Hepatocyte (in vitro differentiated cells): ENCODE measurements around the gene ZNF496. TPM values are rescaled to one million over a fixed set of nuclear protein-coding genes. Genes with fewer than 3 reads are reported as not detected.
A peak's percentile ranks its signal among the peaks of the same experiment; 100 is the strongest.
"Not testable (repeated sequence)": the region's sequence is repeated elsewhere in the genome, so short reads cannot be mapped to it uniquely, and the experiment has no call there.

Experiments used
- DNase-seq: peaks from one replicate; pipeline ENCODE4 v3.0.0-alpha.2; 2016; ENCODE audit warnings: low spot score
- H2AFZ ChIP-seq: fragments of 200-600 bp; sonication (generic); 2 replicates; pipeline ENCODE4 v1.6.0; 2016; ENCODE audit warnings: antibody characterized with exemption, mild to moderate bottlenecking
- H3K27ac ChIP-seq: fragments of 200-600 bp; sonication (generic); 2 replicates; pipeline ENCODE4 v1.5.1; 2016; ENCODE audit warnings: mild to moderate bottlenecking
- H3K27me3 ChIP-seq: fragments of 200-600 bp; sonication (generic); 2 replicates; pipeline ENCODE4 v1.6.1; 2016
- H3K36me3 ChIP-seq: fragments of 200-600 bp; sonication (generic); replicated peaks from 2 replicates; pipeline ENCODE4 v1.5.1; 2016; ENCODE audit warnings: low read depth; ENCODE audit not compliant: insufficient read depth
- H3K4me1 ChIP-seq: fragments of 200-600 bp; sonication (generic); 2 replicates; pipeline ENCODE4 v1.5.1; 2016; ENCODE audit warnings: mild to moderate bottlenecking, moderate library complexity; ENCODE audit not compliant: insufficient read depth
- H3K4me2 ChIP-seq: fragments of 200-600 bp; sonication (generic); 2 replicates; pipeline ENCODE4 v1.6.0; 2016
- H3K4me3 ChIP-seq: fragments of 200-600 bp; sonication (generic); 2 replicates; pipeline ENCODE4 v1.5.1; 2016; ENCODE audit warnings: mild to moderate bottlenecking
- H3K79me2 ChIP-seq: fragments of 200-600 bp; sonication (generic); 2 replicates; pipeline ENCODE4 v1.6.0; 2017; ENCODE audit warnings: mild to moderate bottlenecking
- H3K9me2 ChIP-seq: fragments of 200-600 bp; sonication (generic); replicated peaks from 2 replicates; pipeline ENCODE4 v1.6.0; 2017; ENCODE audit warnings: mild to moderate bottlenecking; ENCODE audit not compliant: insufficient read depth
- H3K9me3 ChIP-seq: fragments of 200-600 bp; sonication (generic); 2 replicates; pipeline ENCODE4 v1.5.1; 2016; ENCODE audit warnings: low read depth, mild to moderate bottlenecking
- H4K20me1 ChIP-seq: fragments of 200-600 bp; sonication (generic); 2 replicates; pipeline ENCODE4 v1.6.0; 2016; ENCODE audit warnings: mild to moderate bottlenecking; ENCODE audit not compliant: insufficient read depth, poor library complexity, severe bottlenecking
- EZH2 ChIP-seq: fragments of 200-600 bp; sonication (generic); IDR thresholded peaks from 2 replicates; pipeline ENCODE4 v1.6.1; 2016; ENCODE audit warnings: antibody characterized with exemption, mild to moderate bottlenecking, borderline replicate concordance
- EZH2phosphoT487 ChIP-seq: fragments of 200-600 bp; sonication (generic); IDR thresholded peaks from one replicate; pipeline ENCODE4 v1.6.1; 2018; ENCODE audit warnings: antibody characterized with exemption, mild to moderate bottlenecking, low read depth, moderate library complexity; ENCODE audit not compliant: unreplicated experiment, severe bottlenecking
- WGBS: methylation state at CpG from one replicate; pipeline ENCODE4 v1.1.6; 2016; ENCODE audit warnings: low lambda C conversion rate; ENCODE audit errors: missing lambda C conversion rate; 5-methylcytosine and 5-hydroxymethylcytosine counted together
- polyA plus RNA-seq: library from polyadenylated mRNA; unstranded; fragments of >200 nt; fragmentation: Nextera tagmentation; extraction: Ambion mirVana; gene quantifications from 2 replicates; pipeline ENCODE4 v1.2.1, GENCODE V29; 2016
- total RNA-seq: library from RNA; depleted of rRNA; stranded (reverse); fragments of >200 nt; gene quantifications from 2 replicates; pipeline ENCODE4 v1.2.3, GENCODE V29; 2014
- TF ChIP-seq, protein P1 (sequence below): fragments of 200-600 bp; sonication (generic); IDR thresholded peaks from 2 replicates; pipeline ENCODE4 v1.5.1; 2016; ENCODE audit warnings: antibody characterized with exemption, mild to moderate bottlenecking; ENCODE audit not compliant: poor library complexity

Gene ZNF496
- total RNA-seq, result 16.5 and 19.4 TPM in 2 replicates
- 10.5 and 13.2 TPM in 2 replicates for polyA plus RNA-seq

DNA sequence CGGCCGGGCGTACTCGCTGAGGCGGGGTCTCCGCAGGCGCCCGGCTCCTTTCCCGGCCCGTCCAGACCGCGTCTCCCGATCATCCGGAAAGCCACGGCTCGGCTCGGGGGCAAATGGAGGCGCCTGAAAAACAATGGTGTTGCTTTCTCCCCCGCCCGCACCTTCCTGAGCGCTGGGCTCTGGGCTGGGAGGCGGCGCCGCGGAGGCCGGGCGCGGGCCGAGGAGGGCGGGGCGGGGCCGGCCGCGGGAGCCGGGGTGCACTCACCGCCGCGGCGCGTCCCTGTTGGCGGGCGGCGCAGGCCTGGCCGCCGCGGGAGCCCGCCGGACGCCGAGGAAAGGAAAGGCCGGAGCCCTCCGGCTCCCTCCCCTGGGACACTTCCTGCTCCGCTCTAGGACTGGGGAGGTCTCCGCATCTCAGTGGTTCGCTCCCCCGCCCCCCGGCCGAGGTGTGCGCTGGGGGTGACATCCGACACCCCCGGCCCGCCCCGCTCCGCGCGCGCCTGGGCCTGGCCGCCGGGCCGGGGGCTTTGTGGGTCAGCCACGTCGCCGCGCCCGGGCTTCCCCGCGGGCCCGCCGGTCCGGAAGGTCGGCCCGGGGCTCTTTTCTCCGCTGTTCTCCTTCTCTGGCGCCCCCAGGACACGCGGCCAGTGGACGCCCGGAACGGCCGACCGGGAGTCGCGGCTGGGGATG lies at the start of gene ZNF496:
ZNF496 (minus strand) TSS at position 343 of the 690 bp plus-strand sequence. CDS start 2,289 bp downstream, outside the sequence.
- Histone ChIP-seq H3K79me2 (peaks cover 49% of the 10 kb centered on the region), H3K36me3 (no peaks in the 10 kb centered on the region), H3K4me1 (peaks cover 17% of the 10 kb centered on the region), H4K20me1 (peaks cover 10% of the 10 kb centered on the region), H3K27me3 (no peaks in the 10 kb centered on the region), H3K4me3 (peak within 1 kb of the TSS; percentile 97), H3K4me2 (peak within 1 kb of the TSS; percentile 99), H2AFZ (peak within 1 kb of the TSS; percentile 100), H3K9me2 (no peaks in the 10 kb centered on the region), H3K9me3 (no peaks in the 10 kb centered on the region), H3K27ac (peak within 1 kb of the TSS; percentile 99)
- peak; percentile 89 for DNase-seq
- no peak for TF ChIP-seq EZH2phosphoT487
- TF ChIP-seq, protein P1, sequence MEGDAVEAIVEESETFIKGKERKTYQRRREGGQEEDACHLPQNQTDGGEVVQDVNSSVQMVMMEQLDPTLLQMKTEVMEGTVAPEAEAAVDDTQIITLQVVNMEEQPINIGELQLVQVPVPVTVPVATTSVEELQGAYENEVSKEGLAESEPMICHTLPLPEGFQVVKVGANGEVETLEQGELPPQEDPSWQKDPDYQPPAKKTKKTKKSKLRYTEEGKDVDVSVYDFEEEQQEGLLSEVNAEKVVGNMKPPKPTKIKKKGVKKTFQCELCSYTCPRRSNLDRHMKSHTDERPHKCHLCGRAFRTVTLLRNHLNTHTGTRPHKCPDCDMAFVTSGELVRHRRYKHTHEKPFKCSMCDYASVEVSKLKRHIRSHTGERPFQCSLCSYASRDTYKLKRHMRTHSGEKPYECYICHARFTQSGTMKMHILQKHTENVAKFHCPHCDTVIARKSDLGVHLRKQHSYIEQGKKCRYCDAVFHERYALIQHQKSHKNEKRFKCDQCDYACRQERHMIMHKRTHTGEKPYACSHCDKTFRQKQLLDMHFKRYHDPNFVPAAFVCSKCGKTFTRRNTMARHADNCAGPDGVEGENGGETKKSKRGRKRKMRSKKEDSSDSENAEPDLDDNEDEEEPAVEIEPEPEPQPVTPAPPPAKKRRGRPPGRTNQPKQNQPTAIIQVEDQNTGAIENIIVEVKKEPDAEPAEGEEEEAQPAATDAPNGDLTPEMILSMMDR, result no peak
- TF ChIP-seq EZH2, result no peak
- WGBS, result 1% methylated on average over 49 of the region's 93 CpGs

DNA sequence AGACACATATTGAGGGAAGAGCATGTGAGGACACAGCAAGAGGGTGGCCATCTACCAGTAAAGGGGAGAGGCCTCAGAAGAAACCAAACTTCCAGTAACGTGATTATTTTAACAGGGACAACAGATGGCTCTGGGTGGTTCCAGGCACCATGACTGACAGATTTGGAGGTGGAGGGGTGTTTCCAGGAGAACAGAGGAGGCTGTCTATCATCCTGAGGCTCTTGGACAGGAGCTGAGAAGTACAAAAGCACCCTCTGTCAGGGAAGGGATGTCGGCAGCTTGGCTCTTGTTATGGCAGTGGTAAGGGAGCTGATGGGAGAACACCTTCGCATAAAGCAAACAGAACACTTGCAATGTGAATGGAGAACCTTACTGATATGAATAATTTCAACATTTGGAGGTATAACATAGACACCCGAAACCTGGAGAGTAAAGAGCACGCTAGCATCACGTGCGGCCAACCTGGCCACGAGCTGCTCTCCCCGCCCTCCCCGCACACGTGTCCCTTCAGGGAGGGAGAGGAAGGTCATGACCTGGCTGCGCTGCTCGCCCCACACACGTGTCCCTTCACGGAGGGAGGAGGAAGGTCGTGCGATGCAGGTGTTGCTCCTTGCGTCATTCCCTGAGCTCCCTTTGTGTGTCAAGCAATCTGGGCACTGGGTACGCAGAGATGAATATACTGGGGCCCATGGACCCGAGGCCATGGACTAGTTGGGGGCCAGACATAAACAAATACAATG lies 46.8 kb upstream of the ZNF496 start:
- Histone ChIP-seq H3K4me3 (no peak overlapping the region), H3K27ac (no peak overlapping the region), H3K27me3 (no peaks in the 10 kb centered on the region), H3K9me2 (no peaks in the 10 kb centered on the region), H3K4me2 (no peak overlapping the region), H2AFZ (no peak overlapping the region), H3K4me1 (no peaks in the 10 kb centered on the region), H3K36me3 (no peaks in the 10 kb centered on the region), H4K20me1 (no peaks in the 10 kb centered on the region), H3K9me3 (no peaks in the 10 kb centered on the region), H3K79me2 (no peaks in the 10 kb centered on the region)
- DNase-seq, result no peak
- no peak for TF ChIP-seq EZH2phosphoT487
- TF ChIP-seq, protein P1, result no peak
- TF ChIP-seq EZH2, result no peak
- WGBS, result 87% methylated on average over 13 of the region's 20 CpGs

DNA sequence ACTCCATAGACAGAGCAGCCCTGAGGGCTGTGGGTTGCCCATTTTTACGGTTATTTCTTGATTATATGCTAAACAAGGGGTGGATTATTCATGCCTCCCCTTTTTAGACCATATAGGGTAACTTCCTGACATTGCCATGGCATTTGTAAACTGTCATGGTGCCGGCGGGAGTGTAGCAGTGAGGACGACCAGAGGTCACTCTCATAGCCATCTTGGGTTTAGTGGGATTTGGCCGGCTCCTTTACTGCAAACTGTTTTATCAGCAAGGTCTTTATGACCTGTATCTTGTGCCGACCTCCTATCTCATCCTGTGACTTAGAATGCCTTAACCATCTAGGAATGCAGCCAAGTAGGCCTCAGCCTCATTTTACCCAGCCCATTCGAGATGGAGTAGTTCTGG lies 46.0 kb upstream of the ZNF496 start:
- H3K9me2 ChIP-seq, H3K4me1 ChIP-seq, H2AFZ ChIP-seq, H3K9me3 ChIP-seq, H3K27me3 ChIP-seq, H4K20me1 ChIP-seq, H3K27ac ChIP-seq, DNase-seq, H3K36me3 ChIP-seq, H3K79me2 ChIP-seq, H3K4me3 ChIP-seq, H3K4me2 ChIP-seq: not testable (repeated sequence)
- WGBS, result 33% methylated on average over 7 of the region's 7 CpGs

DNA sequence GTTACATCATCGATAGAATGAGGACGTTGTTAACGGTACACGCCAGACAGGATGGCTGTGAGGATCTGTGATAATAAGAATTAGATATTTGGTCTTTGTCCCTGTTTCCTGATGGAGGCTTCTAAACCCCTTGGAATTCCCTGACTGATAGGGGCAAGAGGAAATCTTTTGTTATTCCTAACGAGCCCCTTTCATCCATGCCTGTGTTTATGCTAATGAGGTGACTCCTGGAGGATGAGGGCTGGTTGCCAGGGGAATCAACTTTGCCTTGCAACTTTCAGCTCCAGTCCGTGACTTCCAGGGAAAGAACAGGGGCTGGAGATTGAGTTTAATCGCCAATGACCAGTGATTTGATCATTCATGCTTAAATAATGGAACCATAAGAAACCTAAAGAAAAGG lies 45.0 kb upstream of the ZNF496 start:
- H3K79me2 ChIP-seq, result no peaks in the 10 kb centered on the region
- H4K20me1 ChIP-seq, result no peaks in the 10 kb centered on the region
- no peak overlapping the region for H3K4me3 ChIP-seq
- no peaks in the 10 kb centered on the region for H3K36me3 ChIP-seq
- no peak overlapping the region for H3K27ac ChIP-seq
- H3K4me2 ChIP-seq, result no peak overlapping the region
- 31% methylated on average over 7 of the region's 7 CpGs for WGBS
- TF ChIP-seq, protein P1, result no peak
- TF ChIP-seq EZH2phosphoT487 (no peak), EZH2 (no peak)
- H3K9me3 ChIP-seq, result no peaks in the 10 kb centered on the region
- H3K9me2 ChIP-seq, result no peaks in the 10 kb centered on the region
- H2AFZ ChIP-seq, result no peak overlapping the region
- no peaks in the 10 kb centered on the region for H3K4me1 ChIP-seq
- no peak for DNase-seq
- no peaks in the 10 kb centered on the region for H3K27me3 ChIP-seq
